ENCODE results near the gene THSD4.

THSD4 gene

GRCh38 chr15:71571641-71572040 is 456.4 kb downstream of the THSD4 start:
- TF ChIP-seq EZH2 (optimal IDR thresholded peaks at IDR 0.05; ENCODE audit: low read depth, low read length) (no peak), EZH2phosphoT487 (IDR thresholded peaks at IDR 0.05; ENCODE audit: low read length) (no peak)
- TF ChIP-seq, protein P1, sequence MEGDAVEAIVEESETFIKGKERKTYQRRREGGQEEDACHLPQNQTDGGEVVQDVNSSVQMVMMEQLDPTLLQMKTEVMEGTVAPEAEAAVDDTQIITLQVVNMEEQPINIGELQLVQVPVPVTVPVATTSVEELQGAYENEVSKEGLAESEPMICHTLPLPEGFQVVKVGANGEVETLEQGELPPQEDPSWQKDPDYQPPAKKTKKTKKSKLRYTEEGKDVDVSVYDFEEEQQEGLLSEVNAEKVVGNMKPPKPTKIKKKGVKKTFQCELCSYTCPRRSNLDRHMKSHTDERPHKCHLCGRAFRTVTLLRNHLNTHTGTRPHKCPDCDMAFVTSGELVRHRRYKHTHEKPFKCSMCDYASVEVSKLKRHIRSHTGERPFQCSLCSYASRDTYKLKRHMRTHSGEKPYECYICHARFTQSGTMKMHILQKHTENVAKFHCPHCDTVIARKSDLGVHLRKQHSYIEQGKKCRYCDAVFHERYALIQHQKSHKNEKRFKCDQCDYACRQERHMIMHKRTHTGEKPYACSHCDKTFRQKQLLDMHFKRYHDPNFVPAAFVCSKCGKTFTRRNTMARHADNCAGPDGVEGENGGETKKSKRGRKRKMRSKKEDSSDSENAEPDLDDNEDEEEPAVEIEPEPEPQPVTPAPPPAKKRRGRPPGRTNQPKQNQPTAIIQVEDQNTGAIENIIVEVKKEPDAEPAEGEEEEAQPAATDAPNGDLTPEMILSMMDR (IDR thresholded peaks at IDR 0.05; ENCODE audit: low read length), result no peak

DNA sequence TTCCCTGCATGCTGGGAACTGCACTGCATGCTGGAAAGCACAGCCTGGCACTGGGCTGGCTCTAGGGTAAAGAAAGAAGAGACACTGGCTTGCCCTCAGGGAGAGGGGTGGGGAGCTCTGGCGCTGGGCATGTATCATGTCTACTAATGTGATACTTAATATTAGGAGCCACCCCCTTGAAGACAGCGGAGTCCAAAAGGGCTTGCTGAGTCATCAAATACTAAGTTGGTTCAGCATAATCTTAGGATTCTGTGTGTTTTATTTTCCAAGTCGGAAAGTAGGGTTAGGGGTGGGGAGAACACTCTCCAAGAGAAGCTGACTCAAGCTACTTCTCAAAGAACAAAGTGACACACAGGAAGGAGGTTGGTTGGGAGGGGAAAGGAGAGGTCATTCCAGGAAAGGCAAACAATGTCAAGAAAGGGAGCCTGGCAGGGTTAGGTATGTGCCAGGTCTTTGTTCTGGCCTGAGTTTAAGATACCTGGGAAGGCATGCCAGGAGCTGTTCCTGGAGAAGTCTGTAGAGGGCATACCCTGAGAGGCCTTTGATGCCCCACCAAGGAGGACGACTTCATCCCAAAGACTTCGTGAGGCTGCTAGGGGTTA is 457.3 kb downstream of the THSD4 start:
- Histone ChIP-seq H3K9me3 (replicated peaks; ENCODE audit: insufficient read depth, low read length) (no peaks in the 10 kb centered on the region), H3K4me2 (ENCODE audit: low read depth, low read length) (no peak overlapping the region), H3K27me3 (replicated peaks; ENCODE audit: insufficient read depth, low read length) (no peaks in the 10 kb centered on the region), H3K4me1 (ENCODE audit: low read length) (no peaks in the 10 kb centered on the region), H4K20me1 (ENCODE audit: insufficient read depth, low read length) (no peaks in the 10 kb centered on the region), H3K27ac (ENCODE audit: low read length) (no peak overlapping the region), H3K9ac (ENCODE audit: low read length) (no peak overlapping the region), H3K79me2 (ENCODE audit: low read length) (no peaks in the 10 kb centered on the region), H3F3A (ENCODE audit: insufficient read depth, low read length) (no peaks in the 10 kb centered on the region), H2AFZ (ENCODE audit: low read length) (no peak overlapping the region), H3K4me3 (ENCODE audit: low read length) (no peak overlapping the region), H3K36me3 (replicated peaks; ENCODE audit: insufficient read depth, low read length) (no peaks in the 10 kb centered on the region), H3K9me2 (replicated peaks; ENCODE audit: insufficient read depth, low read length) (no peaks in the 10 kb centered on the region)
- TF ChIP-seq EZH2phosphoT487 (IDR thresholded peaks at IDR 0.05; ENCODE audit: low read length) (no peak), EZH2 (optimal IDR thresholded peaks at IDR 0.05; ENCODE audit: low read depth, low read length) (no peak)
- TF ChIP-seq, protein P1 (IDR thresholded peaks at IDR 0.05; ENCODE audit: low read length), result no peak
- DNase-seq, result no peak

More at GRCh38 chr15:71571641-71572040, 456.4 kb downstream of the THSD4 start:
- Histone ChIP-seq H3K9ac (ENCODE audit: low read length) (no peak overlapping the region), H2AFZ (ENCODE audit: low read length) (no peak overlapping the region), H3K9me2 (replicated peaks; ENCODE audit: insufficient read depth, low read length) (no peaks in the 10 kb centered on the region), H3K4me3 (ENCODE audit: low read length) (no peak overlapping the region), H3F3A (ENCODE audit: insufficient read depth, low read length) (no peaks in the 10 kb centered on the region), H3K27me3 (replicated peaks; ENCODE audit: insufficient read depth, low read length) (no peaks in the 10 kb centered on the region), H4K20me1 (ENCODE audit: insufficient read depth, low read length) (no peaks in the 10 kb centered on the region), H3K27ac (ENCODE audit: low read length) (no peak overlapping the region), H3K9me3 (replicated peaks; ENCODE audit: insufficient read depth, low read length) (no peaks in the 10 kb centered on the region), H3K79me2 (ENCODE audit: low read length) (no peaks in the 10 kb centered on the region), H3K4me1 (ENCODE audit: low read length) (no peaks in the 10 kb centered on the region), H3K4me2 (ENCODE audit: low read depth, low read length) (no peak overlapping the region), H3K36me3 (replicated peaks; ENCODE audit: insufficient read depth, low read length) (no peaks in the 10 kb centered on the region)
- DNase-seq, result no peak

DNA sequence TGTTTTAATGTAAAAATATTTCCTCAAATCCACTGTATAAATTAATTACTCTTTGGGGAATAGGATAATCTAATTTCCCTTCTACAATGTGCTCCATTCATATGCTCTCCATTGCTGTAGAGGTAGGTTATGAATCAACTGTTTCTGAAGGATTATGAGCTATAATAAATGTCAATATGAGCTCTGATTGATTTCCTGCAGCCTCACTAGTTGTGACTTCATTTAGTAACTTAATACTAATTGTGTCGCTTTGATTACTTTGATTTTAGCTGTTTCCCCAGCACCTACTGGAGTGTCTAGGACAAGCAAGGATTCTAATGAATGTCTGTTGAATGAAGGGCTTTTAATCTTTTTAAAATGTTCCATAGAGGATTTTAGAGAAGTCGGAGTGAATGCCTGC is 458.3 kb downstream of the THSD4 start:
- H3K27ac ChIP-seq (ENCODE audit: low read length), result no peak overlapping the region
- TF ChIP-seq EZH2 (optimal IDR thresholded peaks at IDR 0.05; ENCODE audit: low read depth, low read length), result no peak
- no peak for TF ChIP-seq EZH2phosphoT487 (IDR thresholded peaks at IDR 0.05; ENCODE audit: low read length)
- TF ChIP-seq, protein P1 (IDR thresholded peaks at IDR 0.05; ENCODE audit: low read length), result no peak
- no peak overlapping the region for H3K4me2 ChIP-seq (ENCODE audit: low read depth, low read length)
- H3K27me3 ChIP-seq (replicated peaks; ENCODE audit: insufficient read depth, low read length), result no peaks in the 10 kb centered on the region
- DNase-seq, result no peak
- H3F3A ChIP-seq (ENCODE audit: insufficient read depth, low read length), result no peaks in the 10 kb centered on the region
- H3K4me1 ChIP-seq (ENCODE audit: low read length), result no peaks in the 10 kb centered on the region
- H3K4me3 ChIP-seq (ENCODE audit: low read length), result no peak overlapping the region
- no peaks in the 10 kb centered on the region for H3K36me3 ChIP-seq (replicated peaks; ENCODE audit: insufficient read depth, low read length)
- no peaks in the 10 kb centered on the region for H4K20me1 ChIP-seq (ENCODE audit: insufficient read depth, low read length)
- H3K9me3 ChIP-seq (replicated peaks; ENCODE audit: insufficient read depth, low read length), result no peaks in the 10 kb centered on the region
- H3K79me2 ChIP-seq (ENCODE audit: low read length), result no peaks in the 10 kb centered on the region
- no peaks in the 10 kb centered on the region for H3K9me2 ChIP-seq (replicated peaks; ENCODE audit: insufficient read depth, low read length)
- H2AFZ ChIP-seq (ENCODE audit: low read length), result no peak overlapping the region
- no peak overlapping the region for H3K9ac ChIP-seq (ENCODE audit: low read length)

Measured in MM.1S (cell line).